Activated naive CD4-positive, alpha-beta T cell treated with anti-CD3 and anti-CD28 coated beads for 36 hours (primary cell): ENCODE data around the gene ZNF84. TPM values are rescaled to one million over a fixed set of nuclear protein-coding genes. Genes with fewer than 3 reads are reported as not detected.

Source experiments
- CTCF ChIA-PET: fragments of 350-600 bp; sonication (Branson Sonifier 250); formaldehyde crosslinking; loops from one replicate; lab custom pipeline; 2021; ENCODE audit warnings: antibody characterized with exemption; lab: Charles Lee
- DNase-seq: peaks from one replicate; pipeline ENCODE4 v3.0.0-alpha.2; 2020
- H3K27ac Mint-ChIP-seq: one replicate; pipeline ENCODE4 v1.8.0; 2021; ENCODE audit warnings: mild to moderate bottlenecking, mixed read lengths
- H3K27me3 Mint-ChIP-seq: one replicate; pipeline ENCODE4 v1.8.0; 2021; ENCODE audit warnings: low read depth, mixed read lengths
- H3K36me3 Mint-ChIP-seq: one replicate; pipeline ENCODE4 v1.8.0; 2021; ENCODE audit warnings: low read depth, mixed read lengths
- H3K4me1 Mint-ChIP-seq: one replicate; pipeline ENCODE4 v1.8.0; 2021; ENCODE audit warnings: low read depth, mixed read lengths
- H3K4me3 Mint-ChIP-seq: one replicate; pipeline ENCODE4 v1.8.0; 2021; ENCODE audit warnings: mild to moderate bottlenecking, moderate library complexity, mixed read lengths
- H3K9me3 Mint-ChIP-seq: one replicate; pipeline ENCODE4 v1.8.0; 2021; ENCODE audit warnings: mixed read lengths
- intact Hi-C: fragments of 100-400 bp; cut with micrococcal nuclease; formaldehyde crosslinking; loops from one replicate; pipeline ENCODE4 v1.15.1; 2023
- total RNA-seq, 2 experiments: library from RNA; stranded (reverse); gene quantifications; one replicate each; pipeline ENCODE4 v1.2.3, GENCODE V29; 2021

ZNF84 gene
- 10 to 100 TPM; 11.0 to 12.9 TPM for total RNA-seq

GRCh38 chr12:133037207-133038005 is at the start of gene ZNF84:
Gene ZNF84 (plus strand): TSS chr12:133037509. CDS start chr12:133041468, 3,959 bp downstream.
- CTCF ChIA-PET, result interaction anchor here (1.0 to 1.2 kb wide), 2 partner anchors 21 to 144 kb away, joined by 3 to 4 read pairs; partner anchors contain the start of gene ZNF268
- Mint-ChIP-seq H3K4me3 (peak within 1 kb of the TSS; percentile 97), H3K9me3 (peaks cover 53% of the 10 kb centered on the region), H3K4me1 (peaks cover 10% of the 10 kb centered on the region), H3K27me3 (no peaks in the 10 kb centered on the region), H3K36me3 (peaks cover 45% of the 10 kb centered on the region), H3K27ac (peak within 1 kb of the TSS; percentile 97)
- intact Hi-C loops, result loop anchor here (1.0 kb wide), 7 partner anchors 43 to 269 kb away; partner anchors contain the start of genes ZNF10, ZNF140, ZNF26 and ZNF268
- peak; percentile 97 for DNase-seq

- no peaks in the 10 kb centered on the region for H3K4me1 Mint-ChIP-seq
- peaks cover 75% of the 10 kb centered on the region for H3K9me3 Mint-ChIP-seq
- CTCF ChIA-PET, result no interaction called here
- H3K27ac Mint-ChIP-seq, result no peak overlapping the region
- H3K4me3 Mint-ChIP-seq, result no peak overlapping the region
- no peaks in the 10 kb centered on the region for H3K27me3 Mint-ChIP-seq
- no peak for DNase-seq
- H3K36me3 Mint-ChIP-seq, result peaks cover 82% of the 10 kb centered on the region
- intact Hi-C loops, result no loop called here
Observed at GRCh38 chr12:132998741-132999140, 38.6 kb upstream of the ZNF84 start.

GRCh38 chr12:133010657-133011297 is 26.5 kb upstream of the ZNF84 start:
- CTCF ChIA-PET, result no interaction called here
- Mint-ChIP-seq H3K27me3 (no peaks in the 10 kb centered on the region), H3K4me1 (no peaks in the 10 kb centered on the region), H3K4me3 (no peak overlapping the region), H3K9me3 (peaks cover 57% of the 10 kb centered on the region), H3K27ac (no peak overlapping the region), H3K36me3 (peaks cover 93% of the 10 kb centered on the region)
- no peak for DNase-seq
- intact Hi-C loops, result no loop called here

GRCh38 chr12:133023566-133023965 is 13.7 kb upstream of the ZNF84 start:
- Mint-ChIP-seq H3K9me3 (peaks cover 58% of the 10 kb centered on the region), H3K36me3 (peaks cover 20% of the 10 kb centered on the region), H3K4me3 (no peak overlapping the region), H3K27ac (no peak overlapping the region), H3K4me1 (no peaks in the 10 kb centered on the region), H3K27me3 (no peaks in the 10 kb centered on the region)
- CTCF ChIA-PET, result no interaction called here
- intact Hi-C loops, result no loop called here
- DNase-seq, result no peak

- CTCF ChIA-PET, result interaction anchor here (0.7 kb wide), 1 partner anchor 20 kb away, joined by 4 read pairs; no protein-coding TSS in a partner anchor
- no peak overlapping the region for H3K27ac Mint-ChIP-seq
- H3K4me3 Mint-ChIP-seq, result no peak overlapping the region
- no peaks in the 10 kb centered on the region for H3K4me1 Mint-ChIP-seq
- DNase-seq, result no peak
- peaks cover 8% of the 10 kb centered on the region for H3K36me3 Mint-ChIP-seq
- peaks cover 52% of the 10 kb centered on the region for H3K9me3 Mint-ChIP-seq
- intact Hi-C loops, result no loop called here
- H3K27me3 Mint-ChIP-seq, result no peaks in the 10 kb centered on the region
Observed at GRCh38 chr12:133026996-133027395, 10.3 kb upstream of the ZNF84 start.

GRCh38 chr12:133038118-133038709 is 905 bp downstream of the ZNF84 start:
- CTCF ChIA-PET, result interaction anchor here (1.0 to 1.2 kb wide), 2 partner anchors 20 to 143 kb away, joined by 3 to 4 read pairs; partner anchors contain the start of gene ZNF268
- H3K9me3 Mint-ChIP-seq, result peaks cover 60% of the 10 kb centered on the region
- peak overlapping the region; percentile 97 for H3K4me3 Mint-ChIP-seq
- DNase-seq, result no peak
- peaks cover 53% of the 10 kb centered on the region for H3K36me3 Mint-ChIP-seq
- intact Hi-C loops, result no loop called here
- peaks cover 10% of the 10 kb centered on the region for H3K4me1 Mint-ChIP-seq
- H3K27ac Mint-ChIP-seq, result peak overlapping the region; percentile 97
- H3K27me3 Mint-ChIP-seq, result no peaks in the 10 kb centered on the region

- CTCF ChIA-PET, result interaction anchor here (1.3 kb wide), 1 partner anchor 12 kb away, joined by 3 read pairs; no protein-coding TSS in a partner anchor
- no peak overlapping the region for H3K27ac Mint-ChIP-seq
- H3K36me3 Mint-ChIP-seq, result peaks cover 96% of the 10 kb centered on the region
Observed at GRCh38 chr12:133046698-133047097, 9.4 kb downstream of the ZNF84 start.

GRCh38 chr12:133057446-133057845 is 20.1 kb downstream of the ZNF84 start:
- intact Hi-C loops, result no loop called here
- peaks cover 63% of the 10 kb centered on the region for H3K9me3 Mint-ChIP-seq
- CTCF ChIA-PET, result interaction anchor here (0.6 to 1.3 kb wide), 3 partner anchors 19 to 24 kb away, joined by 3 to 4 read pairs (median 3); no protein-coding TSS in a partner anchor

More at GRCh38 chr12:133046698-133047097, 9.4 kb downstream of the ZNF84 start:
- no peak for DNase-seq
- no peak overlapping the region for H3K4me3 Mint-ChIP-seq
- no peaks in the 10 kb centered on the region for H3K4me1 Mint-ChIP-seq
- H3K9me3 Mint-ChIP-seq, result peaks cover 74% of the 10 kb centered on the region
- H3K27me3 Mint-ChIP-seq, result no peaks in the 10 kb centered on the region
- intact Hi-C loops, result no loop called here

GRCh38 chr12:133058203-133059113 is 21.1 kb downstream of the ZNF84 start:
- intact Hi-C loops, result no loop called here
- Mint-ChIP-seq H3K27me3 (no peaks in the 10 kb centered on the region), H3K9me3 (peaks cover 66% of the 10 kb centered on the region), H3K4me3 (no peak overlapping the region), H3K36me3 (peaks cover 68% of the 10 kb centered on the region), H3K4me1 (no peaks in the 10 kb centered on the region), H3K27ac (no peak overlapping the region)
- no peak for DNase-seq
- CTCF ChIA-PET, result interaction anchor here (0.6 to 1.3 kb wide), 3 partner anchors 12 to 44 kb away, joined by 3 to 4 read pairs (median 3); no protein-coding TSS in a partner anchor

More at GRCh38 chr12:133057446-133057845, 20.1 kb downstream of the ZNF84 start:
- no peaks in the 10 kb centered on the region for H3K27me3 Mint-ChIP-seq
- H3K27ac Mint-ChIP-seq, result no peak overlapping the region
- H3K36me3 Mint-ChIP-seq, result peaks cover 69% of the 10 kb centered on the region
- H3K4me3 Mint-ChIP-seq, result no peak overlapping the region
- DNase-seq, result no peak
- H3K4me1 Mint-ChIP-seq, result no peaks in the 10 kb centered on the region

- DNase-seq, result no peak
- Mint-ChIP-seq H3K4me1 (no peaks in the 10 kb centered on the region), H3K36me3 (peaks cover 59% of the 10 kb centered on the region), H3K4me3 (no peak overlapping the region), H3K9me3 (peaks cover 80% of the 10 kb centered on the region), H3K27me3 (no peaks in the 10 kb centered on the region), H3K27ac (no peak overlapping the region)
- CTCF ChIA-PET, result no interaction called here
- intact Hi-C loops, result no loop called here
Observed at GRCh38 chr12:133061954-133062353, 24.6 kb downstream of the ZNF84 start.

- no peaks in the 10 kb centered on the region for H3K4me1 Mint-ChIP-seq
- no peak overlapping the region for H3K4me3 Mint-ChIP-seq
- no peak for DNase-seq
- peaks cover 75% of the 10 kb centered on the region for H3K9me3 Mint-ChIP-seq
- H3K27ac Mint-ChIP-seq, result no peak overlapping the region
- H3K27me3 Mint-ChIP-seq, result no peaks in the 10 kb centered on the region
- intact Hi-C loops, result no loop called here
- CTCF ChIA-PET, result no interaction called here
- H3K36me3 Mint-ChIP-seq, result peaks cover 47% of the 10 kb centered on the region
Observed at GRCh38 chr12:133063556-133063955, 26.2 kb downstream of the ZNF84 start.
